H9 (cell line): ENCODE data around the gene ATXN7L3. TPM values are rescaled to one million over a fixed set of nuclear protein-coding genes. Genes with fewer than 3 reads are reported as not detected.

Experiments used
- DNase-seq: peaks from one replicate; pipeline ENCODE4 v3.0.0-alpha.2; 2017
- H2AFZ ChIP-seq: one replicate; pipeline ENCODE4 v1.6.1; 2013; ENCODE audit warnings: mild to moderate bottlenecking, low read length, control low read depth, moderate library complexity
- H2AK5ac ChIP-seq: 2 replicates; pipeline ENCODE4 v1.6.1; 2013; ENCODE audit warnings: low read length, control low read depth, mixed read lengths; ENCODE audit not compliant: insufficient read length
- H2BK120ac ChIP-seq: one replicate; pipeline ENCODE4 v1.6.1; 2013; ENCODE audit warnings: low read depth, mild to moderate bottlenecking, low read length, control low read depth, inconsistent platforms; ENCODE audit not compliant: poor library complexity, severe bottlenecking
- H2BK12ac ChIP-seq: 2 replicates; pipeline ENCODE4 v1.6.1; 2013; ENCODE audit warnings: low read length, control low read depth, mixed read lengths, low read depth; ENCODE audit not compliant: insufficient read length
- H2BK15ac ChIP-seq: 2 replicates; pipeline ENCODE4 v1.6.1; 2013; ENCODE audit warnings: low read depth, low read length, control low read depth
- H2BK20ac ChIP-seq: one replicate; pipeline ENCODE4 v1.6.1; 2013; ENCODE audit warnings: low read depth, mild to moderate bottlenecking, low read length, control low read depth, inconsistent platforms; ENCODE audit not compliant: poor library complexity, severe bottlenecking
- H2BK5ac ChIP-seq: 2 replicates; pipeline ENCODE4 v1.6.1; 2013; ENCODE audit warnings: low read length, control low read depth, mixed read lengths; ENCODE audit not compliant: insufficient read length
- H3K14ac ChIP-seq: 2 replicates; pipeline ENCODE4 v1.6.1; 2013; ENCODE audit warnings: low read length, control low read depth; ENCODE audit not compliant: insufficient read depth
- H3K18ac ChIP-seq: 2 replicates; pipeline ENCODE4 v1.6.1; 2013; ENCODE audit warnings: low read depth, mild to moderate bottlenecking, mixed read lengths, low read length, control low read depth; ENCODE audit not compliant: insufficient read length
- H3K23ac ChIP-seq: 2 replicates; pipeline ENCODE4 v1.6.1; 2013; ENCODE audit warnings: low read length, control low read depth, mixed read lengths, low read depth; ENCODE audit not compliant: insufficient read length
- H3K23me2 ChIP-seq: 2 replicates; pipeline ENCODE4 v1.6.1; 2013; ENCODE audit warnings: low read depth, mild to moderate bottlenecking, mixed read lengths, low read length, control low read depth; ENCODE audit not compliant: insufficient read length, poor library complexity, severe bottlenecking
- H3K27ac ChIP-seq: 2 replicates; pipeline ENCODE4 v1.5.1; 2013; ENCODE audit warnings: low read length, control low read depth, mixed read lengths, low read depth; ENCODE audit not compliant: insufficient read length
- H3K27me3 ChIP-seq: 2 replicates; pipeline ENCODE4 v1.6.1; 2013; ENCODE audit warnings: low read length, control low read depth, inconsistent platforms; ENCODE audit not compliant: insufficient read depth
- H3K4ac ChIP-seq: 2 replicates; pipeline ENCODE4 v1.6.1; 2013; ENCODE audit warnings: low read depth, mild to moderate bottlenecking, control low read depth, inconsistent platforms, low read length, moderate library complexity
- H3K4me1 ChIP-seq: 2 replicates; pipeline ENCODE4 v1.6.1; 2013; ENCODE audit warnings: low read length, control low read depth, inconsistent platforms; ENCODE audit not compliant: insufficient read depth
- H3K4me2 ChIP-seq: 2 replicates; pipeline ENCODE4 v1.6.1; 2013; ENCODE audit warnings: low read length, control low read depth, mixed read lengths; ENCODE audit not compliant: insufficient read length, insufficient read depth
- H3K56ac ChIP-seq: 2 replicates; pipeline ENCODE4 v1.6.1; 2013; ENCODE audit warnings: low read depth, mild to moderate bottlenecking, mixed read lengths, low read length, control low read depth; ENCODE audit not compliant: insufficient read length
- H3K79me1 ChIP-seq: 2 replicates; pipeline ENCODE4 v1.6.1; 2013; ENCODE audit warnings: low read depth, mild to moderate bottlenecking, moderate library complexity, low read length, control low read depth, inconsistent platforms; ENCODE audit not compliant: insufficient read depth, poor library complexity, severe bottlenecking
- H3K79me2 ChIP-seq: 2 replicates; pipeline ENCODE4 v1.6.1; 2013; ENCODE audit warnings: low read length, control low read depth, inconsistent platforms; ENCODE audit not compliant: insufficient read depth
- H3K9ac ChIP-seq: 2 replicates; pipeline ENCODE4 v1.6.1; 2013; ENCODE audit warnings: low read length, control low read depth, mixed read lengths; ENCODE audit not compliant: insufficient read length; ENCODE audit errors: extremely low read depth
- H3K9me3 ChIP-seq: one replicate; pipeline ENCODE4 v1.6.1; 2013; ENCODE audit warnings: low read depth, low read length, inconsistent platforms; ENCODE audit not compliant: control insufficient read depth
- H3T11ph ChIP-seq: one replicate; pipeline ENCODE4 v1.6.1; 2013; ENCODE audit warnings: mild to moderate bottlenecking, low read length, control low read depth, inconsistent platforms
- H4K20me1 ChIP-seq: one replicate; pipeline ENCODE4 v1.6.1; 2013; ENCODE audit not compliant: control insufficient read depth, insufficient read length, insufficient read depth
- H4K5ac ChIP-seq: 2 replicates; pipeline ENCODE4 v1.6.1; 2013; ENCODE audit warnings: low read depth, mild to moderate bottlenecking, mixed read lengths, low read length, control low read depth; ENCODE audit not compliant: insufficient read length
- H4K8ac ChIP-seq: replicated peaks from 2 replicates; pipeline ENCODE4 v1.6.1; 2013; ENCODE audit warnings: low read length, control low read depth, mixed read lengths, low read depth; ENCODE audit not compliant: insufficient read length
- H4K91ac ChIP-seq: 2 replicates; pipeline ENCODE4 v1.6.1; 2013; ENCODE audit warnings: low read depth, mild to moderate bottlenecking, moderate library complexity, mixed read lengths, low read length, control low read depth; ENCODE audit not compliant: insufficient read length
- H3K27ac Mint-ChIP-seq, 3 experiments: 2 replicates in 2 of 3; 3 replicates in 1 of 3; pipeline ENCODE4 v1.8.0; 2020 to 2021; ENCODE audit warnings: mixed read lengths in 3 of 3, mild to moderate bottlenecking in 1 of 3, moderate library complexity in 1 of 3
- H3K27me3 Mint-ChIP-seq: 2 replicates; pipeline ENCODE4 v1.8.0; 2021; ENCODE audit warnings: low read depth, mild to moderate bottlenecking, moderate library complexity, mixed read lengths
- H3K36me3 Mint-ChIP-seq, 3 experiments: 2 replicates in 2 of 3; 3 replicates in 1 of 3; pipeline ENCODE4 v1.8.0; 2020 to 2021; ENCODE audit warnings: low read depth in 3 of 3, mixed read lengths in 3 of 3; ENCODE audit not compliant: insufficient read depth in 1 of 3
- H3K4me1 Mint-ChIP-seq, 2 experiments: 2 replicates each; pipeline ENCODE4 v1.8.0; 2020; ENCODE audit warnings: mixed read lengths in 2 of 2
- H3K4me3 Mint-ChIP-seq, 2 experiments: 2 replicates in 1 of 2; 3 replicates in 1 of 2; pipeline ENCODE4 v1.8.0; 2020 to 2021; ENCODE audit warnings: mild to moderate bottlenecking in 2 of 2, mixed read lengths in 2 of 2, moderate library complexity in 1 of 2
- H3K9me3 Mint-ChIP-seq, 2 experiments: 2 replicates in 1 of 2; 3 replicates in 1 of 2; pipeline ENCODE4 v1.8.0; 2020; ENCODE audit warnings: mild to moderate bottlenecking in 2 of 2, mixed read lengths in 2 of 2, moderate library complexity in 1 of 2
- CTCF ChIP-seq: fragments of 200-600 bp; sonication (generic); conservative IDR thresholded peaks from 3 replicates; pipeline ENCODE4 v1.8.0; 2021; ENCODE audit warnings: antibody characterized with exemption, mild to moderate bottlenecking
- WGBS: extraction: QIAGEN DNeasy Blood & Tissue Kit; methylation state at CpG from one replicate; pipeline ENCODE4 v1.1.7; 2013; ENCODE audit warnings: missing lambda C conversion rate, low lambda C conversion rate, mixed read lengths; ENCODE audit not compliant: insufficient read length; ENCODE audit errors: extremely low coverage; 5-methylcytosine and 5-hydroxymethylcytosine counted together
- total RNA-seq: library from RNA; stranded (reverse); gene quantifications from 2 replicates; pipeline ENCODE4 v1.2.1, GENCODE V29; 2021

The ATXN7L3 gene
- total RNA-seq, 1 experiment from 2014 or later, result 125 TPM

- Mint-ChIP-seq H3K4me1 (peaks cover 15 to 18% of the 10 kb centered on the region in 2 experiments), H3K36me3 (peaks cover 23 to 52% (median 48%) of the 10 kb centered on the region in 3 experiments; a peak in 6 of 7 replicates), H3K4me3 (peak overlapping the region; percentile 76 to 83), H3K27ac (peak overlapping the region; percentile 18 to 87 (median 70); a peak in 5 of 7 replicates), H3K9me3 (no peaks in the 10 kb centered on the region; a peak in 1 of 5 replicates), H3K27me3 (no peaks in the 10 kb centered on the region)
- WGBS, result no CpG with 5 or more reads among the region's 10 CpGs
- no peak overlapping the region for H2BK20ac ChIP-seq
- peaks cover 6% of the 10 kb centered on the region for H3K79me1 ChIP-seq
- H4K91ac ChIP-seq, result no peak overlapping the region
- no peak overlapping the region for H3K23ac ChIP-seq
- H2BK5ac ChIP-seq, result no peak overlapping the region
- no peak overlapping the region for H2BK120ac ChIP-seq
- no peak overlapping the region for H2BK15ac ChIP-seq
- no peak for TF ChIP-seq CTCF
- H4K8ac ChIP-seq, result no peak overlapping the region
- peak overlapping the region; percentile 22 for H3K18ac ChIP-seq
- no peak overlapping the region for H4K5ac ChIP-seq
- H3K23me2 ChIP-seq, result peaks cover 27% of the 10 kb centered on the region
- peaks cover 6% of the 10 kb centered on the region; the same call in 1 of the 2 replicates for H3K79me2 ChIP-seq
- H3K14ac ChIP-seq, result peak overlapping the region; percentile 59
- H4K20me1 ChIP-seq, result no peaks in the 10 kb centered on the region
- no peak overlapping the region for H2AFZ ChIP-seq
- H3K4me1 ChIP-seq, result 0 out of 2 replicates have a peak, but pooled peaks cover 4% of the 10 kb centered on the region
- H3K9me3 ChIP-seq, result no peaks in the 10 kb centered on the region
- H3T11ph ChIP-seq, result no peak overlapping the region
- no peak overlapping the region for H3K56ac ChIP-seq
- peak overlapping the region; percentile 27 for H3K9ac ChIP-seq
- no peak overlapping the region for H3K4ac ChIP-seq
- no peak for DNase-seq
- H2AK5ac ChIP-seq, result no peak overlapping the region
- H3K27me3 ChIP-seq, result no peaks in the 10 kb centered on the region
- H2BK12ac ChIP-seq, result no peak overlapping the region
- H3K4me2 ChIP-seq, result peak overlapping the region; percentile 60
- H3K27ac ChIP-seq, result no peak overlapping the region
Measured at GRCh38 chr17:44217738-44218343, 18.2 kb upstream of the ATXN7L3 start.
